ENCODE results near the gene SLC22A23.
A peak's percentile ranks its signal among the peaks of the same experiment; 100 is the strongest.

SLC22A23 gene

GRCh38 chr6:3358413-3359100 lies 98.3 kb downstream of the SLC22A23 start:
- no peak for DNase-seq (ENCODE audit: low spot score)
- ChIA-PET CTCF (no interaction called here), POLR2A (ENCODE audit: low non-redundant PET) (interaction anchor here (0.6 kb wide), 1 partner anchor 295 kb away, joined by 3 read pairs; no protein-coding TSS in a partner anchor)
- no peak for TF ChIP-seq CTCF (conservative IDR thresholded peaks at IDR 0.05; ENCODE audit: low read depth)
- peak overlapping the region; percentile 31; the same call in 1 of the 2 replicates for H3K27ac ChIP-seq

GRCh38 chr6:3357678-3358077 lies 99.2 kb downstream of the SLC22A23 start:
- TF ChIP-seq CTCF (conservative IDR thresholded peaks at IDR 0.05; ENCODE audit: low read depth) = no peak
- no peak for DNase-seq (ENCODE audit: low spot score)
- POLR2A ChIA-PET (ENCODE audit: low non-redundant PET) = no interaction called here
- CTCF ChIA-PET = interaction anchor here (0.9 kb wide), 1 partner anchor 133 kb away, joined by 3 read pairs; no protein-coding TSS in a partner anchor
- peak overlapping the region; percentile 58 for H3K27ac ChIP-seq

- ChIA-PET POLR2A (ENCODE audit: low non-redundant PET) (no interaction called here), CTCF (interaction anchor here (0.6 to 0.9 kb wide), 2 partner anchors 16 to 134 kb away, joined by 3 to 4 read pairs; no protein-coding TSS in a partner anchor)
- peak overlapping the region; percentile 90 for H3K27ac ChIP-seq
- TF ChIP-seq CTCF (conservative IDR thresholded peaks at IDR 0.05; ENCODE audit: low read depth) = no peak
- no peak for DNase-seq (ENCODE audit: low spot score)
Observed at GRCh38 chr6:3356824-3357420, 99.9 kb downstream of the SLC22A23 start.

DNA sequence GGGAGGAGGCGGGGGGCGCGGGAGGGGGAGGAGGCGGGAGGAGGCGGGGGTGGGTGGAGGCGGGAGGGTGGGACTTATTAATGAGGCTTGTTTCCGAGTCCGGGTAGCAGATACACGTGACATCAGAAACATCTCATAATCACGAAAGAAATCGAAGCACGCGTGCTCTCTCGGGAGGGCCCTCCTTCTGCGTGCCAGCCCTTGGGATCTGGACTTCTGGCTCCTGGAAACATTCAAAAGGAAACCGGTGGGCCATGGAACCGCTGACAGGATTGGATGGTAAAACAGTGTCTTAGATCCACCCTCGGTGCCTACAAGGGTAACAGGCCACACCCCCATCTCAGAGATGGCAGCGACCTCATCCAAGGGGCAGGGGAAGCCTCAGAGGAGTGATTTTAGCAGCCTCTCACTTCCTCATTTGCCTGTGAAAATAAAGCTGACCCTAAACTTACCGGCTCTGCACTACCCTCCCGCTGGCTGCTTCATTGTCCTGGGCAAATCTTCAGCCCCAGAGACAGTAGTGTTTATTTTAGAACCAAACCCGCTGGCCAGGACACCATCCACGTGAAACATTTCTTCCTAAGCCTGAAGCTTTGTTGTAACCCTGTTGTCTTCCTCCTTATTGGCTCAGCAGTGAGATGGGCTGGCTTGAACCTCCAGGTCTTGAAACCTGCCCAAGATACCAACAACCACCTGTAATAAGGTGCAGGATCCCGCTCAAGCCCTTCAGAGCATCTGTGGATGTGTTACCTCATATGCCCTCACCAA lies 100.6 kb downstream of the SLC22A23 start:
- CTCF ChIA-PET = no interaction called here
- H3K27ac ChIP-seq = peak overlapping the region; percentile 90
- POLR2A ChIA-PET (ENCODE audit: low non-redundant PET) = no interaction called here
- peak; percentile 68 for DNase-seq (ENCODE audit: low spot score)
- TF ChIP-seq CTCF (conservative IDR thresholded peaks at IDR 0.05; ENCODE audit: low read depth) = no peak

DNA sequence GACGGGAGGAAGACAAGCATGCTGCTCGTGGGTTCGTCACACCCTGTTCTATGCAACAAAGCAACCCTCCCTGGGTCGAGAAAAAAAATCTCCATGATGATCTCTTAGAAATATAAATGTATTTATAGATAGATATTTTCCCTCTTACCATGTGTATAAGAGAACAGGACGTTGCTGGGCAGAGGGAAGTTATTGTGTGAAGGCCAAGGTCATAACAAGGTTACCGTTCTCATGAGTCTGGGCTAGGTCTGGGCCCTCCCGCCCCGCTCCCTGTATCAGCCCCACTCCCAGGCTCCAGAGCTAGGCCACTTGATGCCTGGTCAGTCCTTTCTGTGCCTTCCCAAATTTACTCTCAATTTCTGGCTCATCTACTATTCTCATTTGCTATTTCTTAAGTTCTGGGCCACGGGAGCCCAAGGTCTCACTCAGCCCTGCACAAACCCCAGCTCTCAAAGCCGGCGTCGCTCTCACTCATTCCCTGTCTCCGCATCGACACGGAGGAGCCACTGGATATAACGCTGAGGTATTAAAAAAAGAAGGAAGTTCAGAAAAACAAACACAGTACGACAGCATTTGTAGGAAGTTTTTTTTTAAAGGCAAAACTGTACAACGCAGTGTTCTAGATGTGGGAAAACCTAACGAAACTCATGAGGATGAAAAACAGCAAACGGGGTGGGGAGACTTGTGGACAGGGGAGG lies 101.3 kb downstream of the SLC22A23 start:
- no peak for DNase-seq (ENCODE audit: low spot score)
- peak overlapping the region; percentile 90 for H3K27ac ChIP-seq
- TF ChIP-seq CTCF (conservative IDR thresholded peaks at IDR 0.05; ENCODE audit: low read depth) = no peak
- POLR2A ChIA-PET (ENCODE audit: low non-redundant PET) = no interaction called here
- CTCF ChIA-PET = no interaction called here

DNA sequence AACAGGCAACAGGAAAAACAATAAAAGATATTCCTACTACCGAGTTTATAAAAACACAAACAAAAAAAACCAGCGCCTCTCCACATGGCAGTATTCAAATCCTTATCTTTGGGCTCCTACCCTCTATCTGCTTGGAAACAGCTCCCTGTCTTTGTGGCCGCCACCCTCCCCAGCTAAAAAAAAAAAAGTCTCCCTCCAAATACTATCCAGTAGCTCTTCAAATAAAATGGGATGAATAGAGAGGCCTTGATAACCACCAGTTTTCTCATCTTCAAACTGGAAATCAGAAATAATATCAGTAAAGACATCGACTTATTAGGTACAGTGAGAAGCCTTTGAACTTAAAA lies 101.9 kb downstream of the SLC22A23 start:
- H3K27ac ChIP-seq = peak overlapping the region; percentile 90
- CTCF ChIA-PET = no interaction called here
- POLR2A ChIA-PET (ENCODE audit: low non-redundant PET) = no interaction called here
- DNase-seq (ENCODE audit: low spot score) = no peak
- TF ChIP-seq CTCF (conservative IDR thresholded peaks at IDR 0.05; ENCODE audit: low read depth) = no peak
